Stimulated activated CD4-positive, alpha-beta T cell treated with anti-CD3 and anti-CD28 coated beads, Interleukin-2, amount 100 ng/mL, for 24 hours (primary cell): Measurements from ENCODE around the gene BCL6B.
A peak's percentile ranks its signal among the peaks of the same experiment; 100 is the strongest.
"Not testable (repeated sequence)": the region's sequence is repeated elsewhere in the genome, so short reads cannot be mapped to it uniquely, and the experiment has no call there.

ENCODE experiments used
- DNase-seq, 2 donors: peaks; one replicate each; pipeline ENCODE4 v3.0.0-alpha.2; 2020

The BCL6B gene, protein sequence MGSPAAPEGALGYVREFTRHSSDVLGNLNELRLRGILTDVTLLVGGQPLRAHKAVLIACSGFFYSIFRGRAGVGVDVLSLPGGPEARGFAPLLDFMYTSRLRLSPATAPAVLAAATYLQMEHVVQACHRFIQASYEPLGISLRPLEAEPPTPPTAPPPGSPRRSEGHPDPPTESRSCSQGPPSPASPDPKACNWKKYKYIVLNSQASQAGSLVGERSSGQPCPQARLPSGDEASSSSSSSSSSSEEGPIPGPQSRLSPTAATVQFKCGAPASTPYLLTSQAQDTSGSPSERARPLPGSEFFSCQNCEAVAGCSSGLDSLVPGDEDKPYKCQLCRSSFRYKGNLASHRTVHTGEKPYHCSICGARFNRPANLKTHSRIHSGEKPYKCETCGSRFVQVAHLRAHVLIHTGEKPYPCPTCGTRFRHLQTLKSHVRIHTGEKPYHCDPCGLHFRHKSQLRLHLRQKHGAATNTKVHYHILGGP

DNA sequence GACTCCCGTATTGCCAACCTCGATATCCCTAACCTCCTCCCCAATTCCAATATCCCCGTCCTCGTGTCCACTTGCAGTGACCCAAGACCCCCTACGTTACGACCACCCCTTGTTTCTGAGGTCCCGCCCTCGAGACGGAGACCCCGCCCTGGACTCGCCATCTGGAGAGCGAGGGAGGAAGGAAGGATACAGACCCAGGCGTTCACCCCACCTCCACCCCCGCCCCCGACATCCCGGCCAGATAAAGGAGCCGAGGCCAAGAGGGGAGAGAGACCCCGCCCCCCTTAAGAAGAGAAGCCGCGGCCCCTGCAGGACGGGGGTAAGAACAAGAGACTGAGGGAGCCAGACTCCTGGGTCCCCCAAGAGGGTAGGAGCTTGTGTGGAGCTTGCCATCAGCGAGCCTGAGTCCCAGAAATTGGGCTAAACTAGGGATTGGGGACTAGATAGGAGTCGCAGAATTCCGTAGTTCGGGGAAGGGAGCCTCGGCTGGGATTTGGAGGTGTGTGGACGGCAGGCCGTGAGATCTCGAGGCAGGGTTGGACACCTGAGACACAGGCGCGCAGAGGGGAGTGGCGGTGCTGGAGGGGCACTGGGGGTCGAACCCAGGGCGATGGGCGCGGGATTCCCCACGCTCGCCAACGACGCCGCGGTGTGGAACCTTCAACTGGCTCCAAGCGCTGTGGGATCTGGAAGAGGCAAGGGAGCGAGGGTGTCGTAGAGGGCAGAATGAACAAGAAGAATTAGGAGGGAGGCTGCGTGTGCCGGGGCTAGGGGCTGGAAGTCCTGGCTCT lies at the start of gene BCL6B:
Gene BCL6B, plus strand, starts transcription at position 270 of the 791 bp plus-strand sequence. CDS start 622 bp downstream, outside the sequence.
- DNase-seq = no peak

DNA sequence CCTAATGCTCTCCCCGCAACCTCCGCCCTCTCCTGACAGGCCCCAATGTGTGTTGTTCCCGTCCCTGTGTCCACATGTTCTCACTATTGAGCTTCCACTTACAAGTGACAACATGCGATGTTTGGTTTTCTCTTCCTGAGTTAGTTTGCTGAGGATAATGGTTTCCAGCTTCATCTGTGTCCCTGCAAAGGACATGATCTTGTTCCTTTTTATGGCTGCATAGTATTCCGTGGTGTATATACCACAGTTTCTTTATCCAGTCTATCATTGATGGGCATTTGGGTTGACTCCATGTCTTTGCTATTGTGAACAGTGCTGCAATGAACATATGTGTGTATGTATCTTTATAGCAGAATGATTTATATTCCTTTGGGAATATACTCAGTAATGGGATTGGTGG lies 43.4 kb upstream of the BCL6B start:
- not testable (repeated sequence) for DNase-seq

DNA sequence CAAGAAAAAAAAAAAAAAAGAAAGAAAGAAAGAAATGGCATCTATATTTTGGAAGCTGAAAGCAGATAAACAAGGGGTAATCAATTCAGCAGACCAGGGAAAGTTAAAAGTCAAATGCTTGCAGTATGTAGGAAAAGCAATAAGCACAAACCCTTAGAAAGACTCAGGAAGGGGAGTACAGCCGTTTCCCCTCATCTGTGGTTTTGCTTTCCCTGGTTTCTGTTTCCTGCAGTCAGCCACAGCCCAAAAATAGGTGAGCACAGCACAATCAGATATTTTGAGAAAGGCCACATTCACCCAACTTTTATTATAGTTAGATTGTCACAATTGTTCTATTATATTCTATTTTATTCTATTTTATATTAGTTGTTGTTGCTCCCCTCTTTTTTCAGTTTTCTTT lies 41.4 kb upstream of the BCL6B start:
- no peak for DNase-seq

DNA sequence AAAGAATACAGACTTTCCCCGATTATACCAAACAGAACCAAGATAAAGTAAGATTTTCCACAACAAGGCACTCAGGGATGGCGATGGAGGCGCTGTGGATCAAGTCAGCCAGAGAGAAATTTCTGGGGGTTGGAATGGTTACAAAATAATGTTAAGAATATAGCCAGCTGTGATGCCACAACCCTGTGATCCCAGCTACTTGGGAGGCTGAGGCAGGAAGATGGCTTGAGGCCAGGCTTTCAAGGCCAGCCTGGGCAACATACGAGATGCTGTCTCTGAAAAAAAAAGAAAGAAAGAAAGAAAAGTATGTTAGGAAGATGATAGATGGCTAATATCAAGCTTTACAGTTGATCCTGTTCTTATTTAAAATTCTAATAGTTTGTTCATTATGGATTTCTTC lies 37.6 kb upstream of the BCL6B start:
- DNase-seq = no peak

DNA sequence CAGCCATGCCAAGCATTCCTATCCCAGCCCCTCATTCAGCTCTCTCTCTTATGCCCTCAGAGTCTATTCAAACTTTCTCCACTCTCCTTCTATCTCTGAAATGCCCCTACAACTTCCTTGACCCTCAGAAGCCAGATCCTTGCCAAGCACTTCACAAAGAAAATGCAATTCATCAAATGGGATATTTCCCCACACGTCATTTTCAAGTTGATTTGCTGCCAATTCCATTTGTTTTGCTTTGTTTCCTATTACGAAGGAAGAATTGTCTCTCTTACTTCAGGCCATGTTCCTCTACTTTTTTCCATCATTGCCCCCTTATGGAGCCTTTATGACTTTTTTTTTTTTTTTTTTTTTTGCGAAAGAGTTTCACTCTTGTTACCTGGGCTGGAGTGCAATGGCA lies 36.2 kb upstream of the BCL6B start:
- DNase-seq = no peak

DNA sequence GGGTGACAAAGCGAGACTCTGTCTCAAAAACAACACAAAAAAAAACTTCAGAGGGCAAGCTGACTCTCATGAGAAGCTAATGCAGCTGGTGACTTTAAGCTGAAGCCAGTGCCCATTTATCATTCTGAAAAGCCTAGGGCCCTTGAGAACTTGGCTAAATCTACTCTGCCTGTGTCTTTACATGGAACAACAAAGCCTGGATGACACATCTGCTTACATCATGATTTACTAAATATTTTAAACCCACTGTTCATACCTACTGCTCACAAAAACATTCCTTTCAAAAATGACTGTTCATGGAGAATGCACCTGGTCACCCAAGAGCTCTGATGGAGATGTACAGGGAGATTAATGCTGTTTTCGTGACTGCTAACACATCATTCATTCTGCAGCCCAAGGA lies 33.1 kb upstream of the BCL6B start:
- DNase-seq = no peak

DNA sequence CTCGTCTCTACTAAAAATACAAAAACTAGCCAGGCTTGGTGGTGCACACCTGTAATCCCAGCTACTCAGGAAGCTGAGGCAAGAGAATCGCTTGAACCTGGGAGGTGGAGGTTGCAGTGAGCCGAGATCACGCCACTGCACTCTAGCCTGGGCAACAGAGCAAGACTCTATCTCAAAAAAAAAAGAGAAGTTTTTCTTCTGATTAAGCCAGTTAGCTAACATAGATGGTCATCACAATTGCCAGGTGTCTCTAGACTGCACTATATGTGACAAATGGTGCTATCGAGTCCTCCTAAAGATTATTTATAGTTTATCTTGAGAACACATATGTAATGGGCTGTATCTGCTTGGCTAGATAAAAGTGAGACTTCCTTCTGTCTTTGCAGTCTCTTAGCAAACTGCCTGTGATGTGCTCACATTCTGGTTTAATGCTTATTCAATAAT lies 29.2 kb upstream of the BCL6B start:
- DNase-seq = not testable (repeated sequence)

DNA sequence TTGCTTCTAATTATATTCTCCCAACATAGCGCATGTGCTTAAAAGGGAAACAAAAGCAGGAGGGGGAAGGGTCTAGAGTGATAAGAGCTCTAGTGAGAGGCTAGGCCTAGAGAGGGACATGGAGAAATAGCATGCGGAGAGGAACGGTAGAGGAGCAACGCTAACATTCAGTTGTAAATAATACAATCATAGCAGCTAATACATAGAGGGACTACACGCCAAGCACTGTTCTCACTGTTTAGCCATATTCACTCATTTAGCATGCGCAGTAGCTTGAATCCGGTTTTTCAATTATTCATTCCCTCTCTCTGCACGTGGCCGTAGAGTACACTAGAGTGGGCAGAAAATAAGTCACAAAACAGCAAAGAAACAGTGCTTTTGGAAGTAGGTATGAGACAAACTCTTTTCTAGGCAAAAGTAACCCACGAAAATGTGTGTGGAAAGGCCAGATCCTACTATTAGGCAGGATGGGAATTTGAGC lies 28.7 kb upstream of the BCL6B start:
- DNase-seq = no peak

DNA sequence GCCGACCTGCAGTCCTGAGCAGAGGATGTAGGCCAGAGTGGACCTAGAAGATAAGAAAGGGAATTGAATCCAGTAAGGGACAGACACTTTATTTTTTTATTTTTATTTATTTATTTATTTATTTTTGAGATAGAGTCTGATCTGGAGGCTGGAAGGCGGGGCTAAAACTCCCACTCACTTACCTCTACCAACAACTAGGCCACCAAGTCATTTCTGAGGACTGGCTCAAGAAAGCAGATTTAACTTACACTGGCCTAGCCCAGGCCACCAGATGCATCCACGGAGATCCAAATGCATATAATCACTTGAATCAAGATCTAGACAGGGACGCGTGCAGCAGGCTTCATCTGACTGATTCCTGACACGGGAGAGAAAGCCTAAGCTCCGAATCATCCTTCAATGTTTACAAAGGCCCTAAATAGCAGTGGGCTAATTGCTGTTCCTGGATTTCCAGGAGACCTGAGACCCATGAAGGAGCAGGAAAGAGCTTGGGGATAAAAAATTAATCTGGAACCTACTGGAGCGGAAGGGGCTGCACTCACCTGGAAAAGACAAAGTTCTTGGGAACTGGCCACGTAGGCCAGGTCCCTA lies 28.1 kb upstream of the BCL6B start:
- no peak for DNase-seq

DNA sequence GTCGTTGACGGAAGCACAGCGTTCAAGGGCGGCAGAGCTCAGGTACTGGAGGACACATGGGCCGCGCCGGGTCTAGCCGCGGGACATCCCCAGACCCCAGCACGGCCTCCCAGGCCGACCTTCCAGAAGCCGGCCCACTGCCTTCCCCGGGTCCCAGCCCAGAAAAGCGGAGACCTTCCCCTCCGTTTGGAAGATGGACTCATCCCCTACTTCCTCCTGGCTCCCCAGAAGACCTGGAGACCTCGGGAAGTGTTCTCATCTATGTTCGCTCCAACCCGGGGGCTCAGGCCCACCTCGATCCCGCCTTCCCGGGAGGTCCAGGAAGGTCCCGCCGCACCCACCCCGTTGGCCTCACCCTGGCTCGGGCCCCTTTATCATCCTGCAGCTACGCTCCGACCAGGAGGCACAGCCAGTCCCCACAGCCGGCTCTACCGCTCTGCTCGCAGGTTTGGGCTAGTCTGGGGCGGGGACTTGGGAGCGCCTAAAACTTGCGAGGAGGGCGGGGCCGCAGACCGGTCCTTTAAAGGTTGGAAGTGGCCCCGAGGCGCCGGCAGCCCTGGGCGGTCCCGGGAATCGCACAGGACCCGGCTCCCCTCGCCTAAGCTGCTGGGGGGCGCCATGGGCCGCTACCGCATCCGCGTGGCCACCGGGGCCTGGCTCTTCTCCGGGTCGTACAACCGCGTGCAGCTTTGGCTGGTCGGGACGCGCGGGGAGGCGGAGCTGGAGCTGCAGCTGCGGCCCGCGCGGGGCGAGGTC lies 27.2 kb upstream of the BCL6B start, which contains the start of gene ALOX12:
Gene ALOX12, plus strand, starts transcription at position 550 of the 756 bp plus-strand sequence. Its CDS starts 69 bp downstream, at position 619.
- DNase-seq = no peak

DNA sequence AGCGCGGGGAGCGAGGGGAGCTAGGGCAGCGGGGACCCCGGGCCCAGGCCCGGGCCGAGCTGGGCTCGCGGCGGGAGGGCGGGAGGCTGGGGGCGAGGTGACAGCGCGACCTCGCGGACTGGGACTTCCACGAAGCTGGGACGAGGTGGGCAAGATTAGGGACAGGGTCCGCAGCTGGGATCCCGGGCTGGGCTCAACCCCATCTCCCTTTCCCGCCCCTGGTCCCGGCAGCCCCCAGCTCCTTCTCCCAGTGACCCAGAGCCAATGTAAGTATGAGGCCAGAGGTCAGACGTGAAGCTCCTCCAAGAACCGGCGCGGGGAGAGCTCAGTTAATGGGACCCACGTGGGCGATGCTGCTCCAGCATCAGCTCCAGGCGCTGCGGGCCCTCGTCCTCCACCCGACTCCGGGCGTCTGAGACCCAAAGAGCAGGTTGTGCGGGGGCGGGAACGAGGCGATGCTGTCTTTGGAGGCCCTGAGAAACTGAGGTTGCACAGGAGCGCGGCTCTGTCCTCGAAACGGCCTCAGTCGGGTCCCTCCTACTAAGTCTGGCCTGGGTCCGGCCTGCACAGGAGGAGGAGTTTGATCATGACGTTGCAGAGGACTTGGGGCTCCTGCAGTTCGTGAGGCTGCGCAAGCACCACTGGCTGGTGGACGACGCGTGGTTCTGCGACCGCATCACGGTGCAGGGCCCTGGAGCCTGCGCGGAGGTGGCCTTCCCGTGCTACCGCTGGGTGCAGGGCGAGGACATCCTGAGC lies 26.4 kb upstream of the BCL6B start:
- DNase-seq = no peak

DNA sequence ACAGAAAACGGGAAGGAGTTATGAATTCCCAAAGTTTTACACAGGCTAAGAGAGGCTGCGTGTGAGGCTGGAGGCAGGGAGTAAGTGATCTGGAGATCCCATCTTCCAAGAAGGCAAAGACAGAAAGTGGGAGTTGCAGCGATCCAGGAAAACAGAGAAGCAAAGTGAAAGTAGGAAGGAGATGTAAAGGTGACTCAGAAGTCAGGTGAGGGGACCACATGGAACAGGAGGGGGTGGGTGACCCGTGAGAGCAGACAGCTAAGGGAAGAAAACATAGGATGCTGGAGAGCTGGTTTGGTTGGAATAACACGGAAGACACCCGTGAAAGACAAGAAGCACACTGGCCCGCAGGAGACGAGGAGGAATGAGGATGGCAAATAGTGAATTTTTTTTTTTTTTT lies 25.7 kb upstream of the BCL6B start:
- no peak for DNase-seq

DNA sequence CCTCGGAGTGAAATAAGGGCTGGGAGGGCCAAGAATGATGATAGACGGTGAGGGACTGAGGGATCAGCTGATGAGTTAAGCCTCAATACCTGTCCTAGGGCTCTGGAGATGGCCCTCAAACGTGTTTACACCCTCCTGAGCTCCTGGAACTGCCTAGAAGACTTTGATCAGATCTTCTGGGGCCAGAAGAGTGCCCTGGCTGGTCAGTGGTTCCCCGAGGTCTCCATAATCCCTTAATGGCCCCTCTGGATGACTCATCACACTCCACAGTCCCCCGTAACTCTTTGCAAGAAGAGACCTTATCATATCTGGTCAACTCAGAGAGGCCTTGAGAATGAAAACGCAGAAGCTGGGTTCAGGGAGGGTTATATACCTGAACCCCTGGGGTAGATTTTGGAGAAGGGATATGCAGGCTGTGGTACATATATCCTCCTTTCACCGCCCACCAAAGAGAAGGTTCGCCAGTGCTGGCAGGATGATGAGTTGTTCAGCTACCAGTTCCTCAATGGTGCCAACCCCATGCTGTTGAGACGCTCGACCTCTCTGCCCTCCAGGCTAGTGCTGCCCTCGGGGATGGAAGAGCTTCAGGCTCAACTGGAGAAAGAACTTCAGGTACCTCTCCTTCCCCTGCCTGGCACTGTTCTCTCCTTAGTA lies 23.9 kb upstream of the BCL6B start:
- DNase-seq = no peak

DNA sequence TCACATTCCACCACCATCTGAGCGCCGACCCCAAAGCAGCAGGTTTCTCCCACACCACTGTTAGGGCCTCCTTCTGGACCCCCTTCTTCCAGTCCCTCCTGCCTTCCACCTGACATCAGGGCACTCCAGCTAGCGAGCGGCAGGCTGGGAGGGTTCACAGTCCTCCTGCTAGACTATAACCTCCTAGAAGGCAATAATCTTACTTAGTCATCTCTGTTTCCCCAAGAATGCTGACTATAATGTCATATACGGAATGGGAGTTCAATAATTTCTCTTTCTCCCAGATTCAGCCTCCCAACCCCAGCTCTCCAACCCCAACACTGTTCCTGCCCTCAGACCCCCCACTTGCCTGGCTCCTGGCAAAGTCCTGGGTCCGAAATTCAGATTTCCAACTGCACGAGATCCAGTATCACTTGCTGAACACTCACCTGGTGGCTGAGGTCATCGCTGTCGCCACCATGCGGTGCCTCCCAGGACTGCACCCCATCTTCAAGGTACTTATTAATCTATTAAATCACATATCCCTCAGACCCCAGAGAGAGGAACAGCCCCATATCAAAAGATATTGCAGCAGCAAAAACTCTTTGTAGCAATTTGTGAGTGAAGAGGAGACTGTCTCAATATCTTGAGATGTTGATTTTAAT lies 21.4 kb upstream of the BCL6B start:
- peak; percentile 51 to 64 for DNase-seq

DNA sequence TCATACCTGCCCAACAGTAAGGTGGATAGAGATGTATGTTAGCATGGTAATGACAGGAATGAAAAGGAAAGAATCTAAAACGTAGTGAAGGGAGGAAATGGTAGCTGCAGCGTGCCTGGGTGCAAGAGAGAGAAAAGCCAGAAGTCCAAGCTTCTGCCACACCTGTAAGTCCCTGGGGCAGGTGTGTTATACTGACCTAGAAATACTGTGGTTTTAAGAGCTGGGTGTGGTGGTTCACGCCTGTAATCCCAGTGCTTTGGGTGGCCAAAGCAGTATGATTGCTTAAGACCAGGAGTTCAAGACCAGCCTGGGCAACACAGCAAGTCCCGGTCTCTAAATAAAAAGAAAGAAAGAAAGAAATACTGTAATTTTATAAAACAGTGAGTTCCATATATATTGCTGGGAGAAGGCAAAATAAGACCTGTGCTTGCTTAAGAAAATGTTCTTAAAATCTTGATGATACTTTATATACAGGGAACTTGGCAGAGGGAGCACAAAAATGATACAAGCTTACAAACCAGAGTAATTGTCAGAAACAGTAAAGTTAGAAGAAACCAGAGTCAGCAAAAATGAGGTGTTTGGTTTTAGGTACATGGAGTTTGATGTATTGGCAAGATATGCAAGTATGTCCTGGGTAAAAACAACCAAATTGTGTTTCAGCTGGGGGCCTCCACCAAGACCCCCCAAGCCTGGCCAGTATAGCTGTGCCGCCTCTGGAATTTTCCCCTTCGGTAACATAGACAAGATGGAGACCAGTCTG lies 20.4 kb upstream of the BCL6B start:
- DNase-seq = no peak

DNA sequence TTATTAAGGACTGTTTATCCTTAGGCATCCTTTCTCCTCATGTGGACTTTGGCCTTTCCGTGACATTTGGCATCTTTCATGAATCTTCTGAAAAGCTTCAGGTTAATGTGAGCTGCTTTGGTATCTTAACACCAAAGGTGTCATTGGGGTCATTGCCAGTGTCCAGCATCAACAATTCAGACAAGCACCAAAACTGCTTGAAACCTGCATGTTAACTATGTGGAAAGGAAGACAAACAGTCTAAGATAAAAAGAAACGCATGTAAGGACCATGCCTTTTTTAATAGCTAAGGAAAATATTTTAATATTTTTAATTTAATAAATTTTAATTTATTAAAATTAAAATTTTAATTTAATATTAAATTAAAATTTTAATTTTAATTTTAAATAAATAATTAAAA lies 19.1 kb upstream of the BCL6B start:
- DNase-seq = no peak

DNA sequence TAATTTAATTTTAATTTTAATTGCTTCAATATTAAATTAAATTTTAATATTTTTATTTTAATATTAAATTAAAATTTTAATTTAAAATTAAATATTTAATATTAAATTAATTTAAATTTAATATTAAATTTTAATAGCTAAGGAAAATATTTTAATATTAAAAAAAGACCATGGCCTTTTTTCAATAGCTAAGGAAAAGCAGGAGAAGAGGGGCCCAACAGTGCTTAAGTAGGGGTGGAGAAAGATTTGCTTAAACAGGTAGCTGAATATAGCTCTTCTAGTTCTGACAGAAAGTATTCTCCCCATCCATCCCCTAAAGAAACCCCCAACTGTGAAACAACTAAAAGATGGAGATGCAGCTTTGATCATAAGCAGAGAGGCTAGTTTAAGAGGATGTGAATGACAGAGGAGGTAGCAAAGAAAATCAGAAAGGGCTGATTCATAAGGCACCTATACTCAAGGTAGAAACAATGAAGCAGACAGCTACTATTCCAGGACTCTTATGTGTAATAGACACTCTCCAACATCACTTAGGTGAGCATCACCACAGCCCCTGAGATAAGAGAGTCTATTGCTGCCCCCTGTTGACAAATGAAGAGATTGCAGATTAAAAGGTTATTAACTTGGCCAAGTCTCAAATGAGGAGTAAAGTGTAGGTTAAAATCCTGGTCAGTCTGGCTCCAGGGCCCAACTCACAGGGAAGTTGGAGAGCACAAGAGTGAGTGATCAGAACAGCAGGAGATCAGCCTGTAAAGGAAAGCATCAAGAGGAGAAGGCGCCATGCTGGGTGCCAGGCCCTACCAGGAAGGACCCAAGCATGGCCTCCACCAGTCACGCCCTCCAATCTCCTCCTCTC lies 18.2 kb upstream of the BCL6B start:
- DNase-seq = no peak

DNA sequence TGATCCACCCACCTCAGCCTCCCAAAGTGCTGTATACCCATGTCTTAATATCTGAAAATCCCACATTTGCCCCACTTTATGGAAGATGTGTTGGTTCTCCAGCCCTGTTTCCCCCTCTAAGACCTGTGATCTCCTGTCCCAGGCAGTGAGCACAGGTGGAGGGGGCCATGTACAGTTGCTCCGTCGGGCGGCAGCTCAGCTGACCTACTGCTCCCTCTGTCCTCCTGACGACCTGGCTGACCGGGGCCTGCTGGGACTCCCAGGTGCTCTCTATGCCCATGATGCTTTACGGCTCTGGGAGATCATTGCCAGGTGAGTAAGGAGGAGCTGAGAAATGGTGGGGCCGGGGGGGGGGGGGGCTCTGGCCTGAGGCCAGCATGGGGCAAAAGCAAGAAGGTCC lies 17.1 kb upstream of the BCL6B start:
- no peak for DNase-seq

DNA sequence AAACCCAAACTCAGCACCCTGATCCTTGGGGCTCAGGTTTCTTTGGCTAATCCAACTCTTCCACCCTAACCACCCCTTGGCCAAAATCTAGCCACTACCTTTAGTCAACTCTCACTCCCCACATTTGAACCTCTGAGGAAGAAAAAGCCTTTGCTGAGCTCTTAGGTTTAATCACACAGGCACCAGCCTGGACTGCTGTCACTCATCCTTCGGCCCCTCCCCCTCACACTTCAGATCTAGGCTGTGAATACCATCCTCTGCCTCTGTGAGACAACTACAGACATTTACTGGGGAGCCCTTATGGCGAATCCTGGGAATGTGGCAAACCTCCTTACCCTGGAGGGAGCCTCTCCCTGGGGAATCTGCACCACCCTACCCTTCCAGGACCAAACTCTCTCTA lies 15.7 kb upstream of the BCL6B start:
- no peak for DNase-seq
